ENCODE data around the gene CLIC2. TPM values are rescaled to one million over a fixed set of nuclear protein-coding genes. Genes with fewer than 3 reads are reported as not detected.
A peak's percentile ranks its signal among the peaks of the same experiment; 100 is the strongest.

The CLIC2 gene
- total RNA-seq, 4 donors from 2014 or later: 55.8 to 78.3 (median 71.8) TPM

GRCh38 chrX:155263854-155264628, 70.4 kb downstream of the CLIC2 start, which contains the start of gene RAB39B:
TSS of gene RAB39B (minus strand) at chrX:155264491. CDS start at chrX:155264288, 203 bp downstream.
- no peak within 1 kb of the TSS for H3K27ac ChIP-seq
- no peaks in the 10 kb centered on the region for H3K27me3 ChIP-seq
- no peaks in the 10 kb centered on the region for H3K9me3 ChIP-seq
- H3K4me1 ChIP-seq: no peaks in the 10 kb centered on the region
- 0 to 5% methylated on average over 3 to 16 of the region's 58 CpGs for WGBS, 2 donors
- no peaks in the 10 kb centered on the region for H3K36me3 ChIP-seq
- intact Hi-C loops (cut with DNase I): no loop called here
- H3K4me3 ChIP-seq (replicated peaks in 1 of 3): peak within 1 kb of the TSS in 2 of 3 donors; percentile 21 to 37
- TF ChIP-seq, protein P1, sequence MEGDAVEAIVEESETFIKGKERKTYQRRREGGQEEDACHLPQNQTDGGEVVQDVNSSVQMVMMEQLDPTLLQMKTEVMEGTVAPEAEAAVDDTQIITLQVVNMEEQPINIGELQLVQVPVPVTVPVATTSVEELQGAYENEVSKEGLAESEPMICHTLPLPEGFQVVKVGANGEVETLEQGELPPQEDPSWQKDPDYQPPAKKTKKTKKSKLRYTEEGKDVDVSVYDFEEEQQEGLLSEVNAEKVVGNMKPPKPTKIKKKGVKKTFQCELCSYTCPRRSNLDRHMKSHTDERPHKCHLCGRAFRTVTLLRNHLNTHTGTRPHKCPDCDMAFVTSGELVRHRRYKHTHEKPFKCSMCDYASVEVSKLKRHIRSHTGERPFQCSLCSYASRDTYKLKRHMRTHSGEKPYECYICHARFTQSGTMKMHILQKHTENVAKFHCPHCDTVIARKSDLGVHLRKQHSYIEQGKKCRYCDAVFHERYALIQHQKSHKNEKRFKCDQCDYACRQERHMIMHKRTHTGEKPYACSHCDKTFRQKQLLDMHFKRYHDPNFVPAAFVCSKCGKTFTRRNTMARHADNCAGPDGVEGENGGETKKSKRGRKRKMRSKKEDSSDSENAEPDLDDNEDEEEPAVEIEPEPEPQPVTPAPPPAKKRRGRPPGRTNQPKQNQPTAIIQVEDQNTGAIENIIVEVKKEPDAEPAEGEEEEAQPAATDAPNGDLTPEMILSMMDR (IDR thresholded peaks at IDR 0.05): no peak
- TF ChIP-seq POLR2A (IDR thresholded peaks at IDR 0.05): no peak
- peak; percentile 45 to 61 for DNase-seq

GRCh38 chrX:155262970-155263754, 71.3 kb downstream of the CLIC2 start:
- intact Hi-C loops (cut with DNase I): no loop called here
- WGBS, 2 donors: 61 to 62% methylated on average over 5 of the region's 5 CpGs
- Histone ChIP-seq H3K27me3 (no peaks in the 10 kb centered on the region), H3K36me3 (no peaks in the 10 kb centered on the region), H3K9me3 (no peaks in the 10 kb centered on the region), H3K4me3 (replicated peaks in 1 of 3) (no peak overlapping the region), H3K27ac (no peak overlapping the region), H3K4me1 (no peaks in the 10 kb centered on the region)
- TF ChIP-seq, protein P1 (IDR thresholded peaks at IDR 0.05): no peak
- TF ChIP-seq POLR2A (IDR thresholded peaks at IDR 0.05): no peak
- DNase-seq: no peak

GRCh38 chrX:155259752-155260151, 74.7 kb downstream of the CLIC2 start:
- no peak overlapping the region for H3K27ac ChIP-seq
- 81 to 94% methylated on average over 2 to 3 of the region's 3 CpGs for WGBS, 2 donors
- no peaks in the 10 kb centered on the region for H3K4me1 ChIP-seq
- H3K4me3 ChIP-seq (replicated peaks in 1 of 3): no peak overlapping the region
- H3K36me3 ChIP-seq: no peaks in the 10 kb centered on the region
- no peak for DNase-seq
- H3K9me3 ChIP-seq: no peaks in the 10 kb centered on the region
- TF ChIP-seq, protein P1 (IDR thresholded peaks at IDR 0.05): no peak
- TF ChIP-seq POLR2A (IDR thresholded peaks at IDR 0.05): no peak
- H3K27me3 ChIP-seq: no peaks in the 10 kb centered on the region
- intact Hi-C loops (cut with DNase I): no loop called here

DNA sequence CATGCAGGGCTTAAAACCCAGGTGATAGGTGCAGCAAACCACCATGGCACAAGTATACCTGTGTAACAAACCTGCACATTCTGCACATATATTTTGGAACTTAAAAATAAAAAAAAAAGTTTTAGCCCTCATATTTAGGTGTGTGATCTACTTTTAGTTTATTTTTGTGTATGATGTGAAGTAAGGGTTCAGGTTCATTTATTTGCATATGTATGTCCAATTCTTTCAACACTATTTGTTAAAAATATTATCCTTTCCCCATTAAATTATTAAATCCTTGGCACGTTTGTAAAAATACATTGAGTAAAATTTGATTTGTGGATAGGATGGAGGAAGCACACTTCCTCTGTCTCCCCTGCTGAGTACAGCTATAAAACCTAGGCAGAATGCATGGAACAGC, 83.0 kb downstream of the CLIC2 start:
- H3K27ac ChIP-seq: no peak overlapping the region
- H3K4me1 ChIP-seq: no peaks in the 10 kb centered on the region
- H3K4me3 ChIP-seq (replicated peaks in 1 of 3): no peak overlapping the region
- intact Hi-C loops (cut with DNase I): no loop called here
- H3K36me3 ChIP-seq: no peaks in the 10 kb centered on the region
- no peak for DNase-seq
- no peaks in the 10 kb centered on the region for H3K27me3 ChIP-seq
- 74 to 80% methylated on average over 1 of the region's 1 CpG for WGBS, 2 donors
- no peaks in the 10 kb centered on the region for H3K9me3 ChIP-seq
- TF ChIP-seq, protein P1 (IDR thresholded peaks at IDR 0.05): no peak
- no peak for TF ChIP-seq POLR2A (IDR thresholded peaks at IDR 0.05)

- Histone ChIP-seq H3K4me3 (replicated peaks in 1 of 3) (no peak overlapping the region), H3K27me3 (no peaks in the 10 kb centered on the region), H3K36me3 (no peaks in the 10 kb centered on the region), H3K9me3 (no peaks in the 10 kb centered on the region), H3K27ac (no peak overlapping the region), H3K4me1 (no peaks in the 10 kb centered on the region)
- intact Hi-C loops (cut with DNase I): no loop called here
- WGBS, 2 donors: 89 to 93% methylated on average over 4 of the region's 4 CpGs
- no peak for DNase-seq
- no peak for TF ChIP-seq POLR2A (IDR thresholded peaks at IDR 0.05)
- TF ChIP-seq, protein P1 (IDR thresholded peaks at IDR 0.05): no peak
Observed at GRCh38 chrX:155247497-155247896, 86.9 kb downstream of the CLIC2 start.

All from thyroid gland (tissue), 4 donors.